GM12878 (cell line): Measurements from ENCODE around the gene GLT1D1. TPM values are rescaled to one million over a fixed set of nuclear protein-coding genes. Genes with fewer than 3 reads are reported as not detected.

ENCODE experiments used
- ATAC-seq: fragments of 200-7000 bp; cut with Tn5 transposase; 3 replicates; pipeline ENCODE4 v1.9.1; 2020; ENCODE audit warnings: mild to moderate bottlenecking, moderate library complexity
- BruUV-seq: library from RNA; stranded (reverse); fragments of 400-500 nt; replicated peaks from 2 replicates; lab custom pipeline; 2021; lab: Mats Ljungman, UMichigan
- CTCF ChIA-PET: fragments of 300-600 bp; sonication (Branson Sonifier 250); formaldehyde crosslinking; extraction: SDS; loops from one replicate; lab custom pipeline; 2021; ENCODE audit warnings: inconsistent platforms; lab: Yijun Ruan, JAX
- POLR2A ChIA-PET: fragments of 350-600 bp; formaldehyde crosslinking; extraction: SDS; loops from one replicate; lab custom pipeline; 2021; ENCODE audit warnings: inconsistent platforms; lab: Charles Lee
- RAD21 ChIA-PET: fragments of 300-600 bp; sonication (Branson Sonifier 250); formaldehyde crosslinking; loops from one replicate; lab custom pipeline; 2023; ENCODE audit warnings: antibody characterized with exemption; ENCODE audit not compliant: unreplicated experiment; lab: Charles Lee
- SMC1A ChIA-PET: fragments of 300-600 bp; sonication (Branson Sonifier 250); formaldehyde crosslinking; loops from one replicate; lab custom pipeline; 2023; ENCODE audit not compliant: unreplicated experiment, uncharacterized antibody; lab: Charles Lee
- DNase-seq: peaks from one replicate; pipeline ENCODE4 v3.0.0-alpha.2; 2011; ENCODE audit warnings: low read depth, low spot score
- FAIRE-seq: peaks from 3 replicates; lab custom pipeline; 2011; peaks lifted over from hg19 to GRCh38; lab: Jason Lieb, UNC
- H2AFZ ChIP-seq: 2 replicates; pipeline ENCODE4 v1.6.0; 2011; ENCODE audit warnings: low read depth, low read length, control low read depth; ENCODE audit not compliant: control insufficient read depth
- H3K27ac ChIP-seq: 2 replicates; pipeline ENCODE4 v1.5.1; 2011; ENCODE audit warnings: control low read depth; ENCODE audit not compliant: control insufficient read depth, insufficient read depth
- H3K27me3 ChIP-seq, 2 experiments: replicated peaks in 1 of 2; 2 replicates each; pipeline versions ENCODE4 v1.6.0 to v1.6.1; 2011; ENCODE audit warnings: low read length in 1 of 2; ENCODE audit not compliant: control insufficient read depth in 2 of 2, insufficient read depth in 2 of 2
- H3K36me3 ChIP-seq, 2 experiments: 2 replicates each; pipeline ENCODE4 v1.5.1; 2011; ENCODE audit warnings: low read length in 1 of 2; ENCODE audit not compliant: control insufficient read depth in 2 of 2, insufficient read depth in 2 of 2
- H3K4me1 ChIP-seq: 2 replicates; pipeline ENCODE4 v1.6.1; 2011; ENCODE audit warnings: mild to moderate bottlenecking, low read length, moderate library complexity, mixed read lengths; ENCODE audit not compliant: control insufficient read depth, insufficient read depth
- H3K4me2 ChIP-seq: 2 replicates; pipeline ENCODE4 v1.6.0; 2011; ENCODE audit warnings: control low read depth; ENCODE audit not compliant: control insufficient read depth, insufficient read depth
- H3K4me3 ChIP-seq: fragments of 200-600 bp; sonication (generic); 2 replicates; pipeline ENCODE4 v1.5.1; 2016
- H3K79me2 ChIP-seq: 2 replicates; pipeline ENCODE4 v1.6.0; 2011; ENCODE audit warnings: low read length; ENCODE audit not compliant: control insufficient read depth, insufficient read depth
- H3K9ac ChIP-seq: 2 replicates; pipeline ENCODE4 v1.8.0; 2011; ENCODE audit warnings: low read length, control low read depth, mixed read lengths; ENCODE audit not compliant: control insufficient read depth, insufficient read depth
- H3K9me3 ChIP-seq: replicated peaks from 3 replicates; pipeline ENCODE4 v1.5.1; 2011; ENCODE audit warnings: mild to moderate bottlenecking, low read length; ENCODE audit not compliant: control insufficient read depth, insufficient read depth
- H4K20me1 ChIP-seq: 2 replicates; pipeline ENCODE4 v1.6.0; 2011; ENCODE audit not compliant: control insufficient read depth, insufficient read depth
- BCLAF1 ChIP-seq: fragments of 450-650 bp; IDR thresholded peaks from 2 replicates; pipeline ENCODE4 v1.6.1; 2017; ENCODE audit warnings: antibody characterized with exemption, mild to moderate bottlenecking, moderate library complexity
- CEBPZ ChIP-seq: fragments of 150-350 bp; IDR thresholded peaks from 2 replicates; pipeline ENCODE4 v1.6.1; 2016; ENCODE audit warnings: low read depth, low read length
- CREM ChIP-seq: IDR thresholded peaks from 2 replicates; pipeline ENCODE4 v1.6.1; 2014; ENCODE audit warnings: antibody characterized with exemption, low read depth
- JUND ChIP-seq: IDR thresholded peaks from 2 replicates; pipeline ENCODE4 v1.6.1; 2012; ENCODE audit warnings: low read depth, mild to moderate bottlenecking, low read length, improper control_type of control experiment, moderate library complexity
- MTA2 ChIP-seq: fragments of 450-650 bp; IDR thresholded peaks from 2 replicates; pipeline ENCODE4 v1.6.1; 2016; ENCODE audit warnings: low read depth, mild to moderate bottlenecking, moderate library complexity
- MTA3 ChIP-seq: IDR thresholded peaks from 2 replicates; pipeline ENCODE4 v1.6.1; 2012; ENCODE audit warnings: low read length, inconsistent platforms, borderline replicate concordance
- MYB ChIP-seq: fragments of 150-350 bp; IDR thresholded peaks from 2 replicates; pipeline ENCODE4 v1.6.1; 2014; ENCODE audit warnings: mild to moderate bottlenecking, low read depth, low read length, borderline replicate concordance
- PAX5 ChIP-seq: IDR thresholded peaks from 2 replicates; pipeline ENCODE4 v1.6.1; 2011; ENCODE audit warnings: low read depth, low read length, borderline replicate concordance
- PRDM15 ChIP-seq: fragments of 450-650 bp; formaldehyde crosslinking; IDR thresholded peaks from 2 replicates; pipeline ENCODE4 v1.4.0; 2020; ENCODE audit warnings: mild to moderate bottlenecking, moderate library complexity
- RCOR1 ChIP-seq: conservative IDR thresholded peaks from 2 replicates; pipeline ENCODE4 v1.6.1; 2012; ENCODE audit warnings: low read depth, low read length, improper control_type of control experiment
- TBL1XR1 ChIP-seq: IDR thresholded peaks from 2 replicates; pipeline ENCODE4 v1.6.1; 2012; ENCODE audit warnings: low read depth, low read length, improper control_type of control experiment
- ZSCAN29 ChIP-seq: fragments of 450-650 bp; IDR thresholded peaks from 2 replicates; pipeline ENCODE4 v1.6.1; 2017; ENCODE audit warnings: mild to moderate bottlenecking, moderate library complexity
- WGBS: methylation state at CpG from one replicate; pipeline ENCODE4 v1.1.6; 2016; ENCODE audit warnings: low lambda C conversion rate; ENCODE audit not compliant: insufficient replicate concordance, insufficient coverage; ENCODE audit errors: missing lambda C conversion rate; 5-methylcytosine and 5-hydroxymethylcytosine counted together
- in situ Hi-C: fragments of 300-500 bp; cut with MboI; formaldehyde crosslinking; loops from 9 replicates; pipeline ENCODE4 v1.14.3; 2018; ENCODE audit warnings: mixed read lengths
- intact Hi-C: fragments of 100-400 bp; cut with micrococcal nuclease; formaldehyde crosslinking; loops from one replicate; pipeline ENCODE4 v1.14.2; 2022; ENCODE audit not compliant: unreplicated experiment
- polyA plus RNA-seq, 11 experiments: library from polyadenylated mRNA; depleted of rRNA in 4 of 11; unstranded in 6 of 11; stranded (reverse) in 5 of 11; fragments of >200 nt; fragmentation: Nextera tagmentation in 4 of 11; fragmentation: Illumina TruSeq in 1 of 11; extraction: Ambion mirVana in 4 of 11; extraction: Trizol in 1 of 11; gene quantifications; 1 replicate in 1 of 11; 2 replicates in 10 of 11; pipeline versions ENCODE4 v1.2.1 to v1.2.3, GENCODE V29; 2011 to 2016; ENCODE audit warnings: inconsistent platforms in 2 of 11, missing spikeins in 2 of 11, low read depth in 1 of 11
- total RNA-seq, 4 experiments: library from RNA; depleted of rRNA in 3 of 4; stranded (reverse); fragments of >200 nt in 3 of 4; fragmentation: Illumina TruSeq in 1 of 4; extraction: Trizol in 1 of 4; gene quantifications; 2 replicates each; pipeline versions ENCODE4 v1.2.1 to v1.2.3, GENCODE V29; 2013 to 2021

GLT1D1 gene
- total and polyA plus RNA-seq, 10 of the 15 experiments (the other 5 are each of a cell fraction or from before 2014, with no cell fraction given): 0.42 to 62.8 (median 3.0) TPM

- ChIA-PET POLR2A (interaction anchor here (0.7 to 0.9 kb wide), 2 partner anchors 62 to 97 kb away, joined by 3 read pairs; partner anchors contain the start of gene SLC15A4), SMC1A (interaction anchor here (0.6 to 1.4 kb wide), 4 partner anchors 23 to 174 kb away, joined by 3 read pairs; no protein-coding TSS in a partner anchor)
- BruUV-seq: no TSS peak
- TF ChIP-seq MTA2 (no peak), BCLAF1 (no peak), CEBPZ (no peak), TBL1XR1 (no peak), MYB (no peak), CREM (no peak), MTA3 (no peak), JUND (no peak), RCOR1 (no peak), PAX5 (no peak), PRDM15 (CRISPR knock-in tag) (no peak), ZSCAN29 (no peak)
Observed at GRCh38 chr12:128920468-128920867, 67.2 kb downstream of the GLT1D1 start.

More at GRCh38 chr12:128920468-128920867, 67.2 kb downstream of the GLT1D1 start:
- Histone ChIP-seq H3K9ac (no peak overlapping the region), H3K9me3 (no peaks in the 10 kb centered on the region; the same call in 2 of the 3 replicates), H3K4me1 (no peaks in the 10 kb centered on the region; the same call in 1 of the 2 replicates), H3K27me3 (no peaks in the 10 kb centered on the region), H3K4me2 (no peak overlapping the region), H3K36me3 (peaks cover 0 to 3% of the 10 kb centered on the region in 2 experiments; a peak in 1 of 4 replicates), H4K20me1 (no peaks in the 10 kb centered on the region), H3K79me2 (no peaks in the 10 kb centered on the region), H2AFZ (no peak overlapping the region), H3K27ac (no peak overlapping the region), H3K4me3 (no peak overlapping the region)
- CTCF ChIA-PET: interaction anchor here (1.4 kb wide), 1 partner anchor 13 kb away, joined by 3 read pairs; no protein-coding TSS in a partner anchor
- no peak for FAIRE-seq
- no peak for ATAC-seq
- intact Hi-C loops (no loop called here), in situ Hi-C loops (no loop called here)
- no peak for DNase-seq
- RAD21 ChIA-PET: interaction anchor here (1.0 kb wide), 1 partner anchor 89 kb away, joined by 3 read pairs; no protein-coding TSS in a partner anchor
- 81% methylated on average over 8 of the region's 8 CpGs for WGBS
